Occipital lobe (tissue), 2 donors: ENCODE results near the gene MSMP. TPM values are rescaled to one million over a fixed set of nuclear protein-coding genes. Genes with fewer than 3 reads are reported as not detected.
A peak's percentile ranks its signal among the peaks of the same experiment; 100 is the strongest.

Source experiments
- DNase-seq: peaks from one replicate; lab custom pipeline; 2025; lab: John Stamatoyannopoulos, UW
- total RNA-seq: library from RNA; depleted of rRNA; stranded (reverse); fragments of >200 nt; gene quantifications from one replicate; pipeline ENCODE4 v1.2.3, GENCODE V29; 2014

The MSMP gene
- total RNA-seq, 1 donor from 2014 or later: not detected

- no peak for DNase-seq
Measured at GRCh38 chr9:35771534-35771933, 17.5 kb upstream of the MSMP start.

GRCh38 chr9:35771075-35771433, 17.0 kb upstream of the MSMP start:
- no peak for DNase-seq

DNA sequence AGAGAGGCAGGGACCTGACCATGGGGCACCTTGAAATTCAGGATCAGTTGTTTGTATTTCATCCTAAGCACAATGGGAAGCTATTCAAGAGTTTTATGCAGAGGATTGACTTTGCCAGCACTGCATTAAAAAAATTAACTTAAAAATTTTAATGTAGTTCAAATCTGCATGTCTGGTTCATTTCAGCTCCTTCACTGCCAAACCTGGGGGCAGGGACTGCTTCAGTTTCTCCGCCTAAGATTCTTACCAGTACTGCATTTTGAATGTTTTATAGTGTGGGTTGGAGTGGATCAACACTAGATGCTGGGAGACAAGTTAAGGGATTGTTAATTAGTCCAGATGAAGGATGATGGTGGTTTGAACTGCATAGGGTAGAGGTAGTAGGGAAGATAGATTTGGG, 15.7 kb upstream of the MSMP start:
- DNase-seq: no peak

DNA sequence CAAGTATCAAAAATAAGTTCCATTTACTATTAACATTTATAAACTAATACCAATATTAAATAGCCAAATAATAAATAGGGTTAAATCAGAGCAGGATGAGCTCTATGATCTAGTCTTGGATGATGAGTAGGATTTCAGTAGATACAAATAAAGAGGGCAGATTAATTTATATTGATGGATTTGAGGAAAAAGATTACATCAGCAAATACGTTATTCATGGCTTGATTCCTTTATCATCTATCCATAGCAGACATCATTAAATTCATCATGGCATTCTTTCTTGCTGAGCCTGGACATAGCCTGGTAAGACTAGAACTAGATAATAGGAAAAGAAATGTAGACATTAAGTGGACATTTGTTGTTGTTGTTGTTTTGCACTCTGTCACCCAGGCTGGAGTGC, 13.4 kb upstream of the MSMP start:
- no peak for DNase-seq

DNA sequence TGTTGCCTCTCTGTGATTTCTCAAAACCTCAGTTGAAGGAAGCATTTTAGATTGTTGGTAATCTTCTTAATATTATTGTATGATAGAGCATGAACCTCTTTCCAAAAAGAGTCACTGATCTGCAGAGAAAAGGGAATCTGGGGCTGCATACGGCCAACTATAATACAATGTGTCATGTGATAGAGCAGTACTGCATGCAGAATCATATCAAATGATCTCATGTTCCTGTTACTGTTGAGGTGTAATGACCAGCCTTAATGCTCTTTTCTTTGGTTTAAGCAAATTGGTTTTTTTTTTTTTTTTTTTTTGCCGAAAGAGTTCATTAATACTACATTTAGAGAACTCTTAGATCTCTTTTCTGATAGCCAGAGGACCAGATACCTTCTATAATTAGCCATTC, 12.9 kb upstream of the MSMP start:
- no peak for DNase-seq

GRCh38 chr9:35763803-35764202, 9.7 kb upstream of the MSMP start:
- DNase-seq: no peak

- no peak for DNase-seq
Measured at GRCh38 chr9:35763181-35763580, 9.1 kb upstream of the MSMP start.

DNA sequence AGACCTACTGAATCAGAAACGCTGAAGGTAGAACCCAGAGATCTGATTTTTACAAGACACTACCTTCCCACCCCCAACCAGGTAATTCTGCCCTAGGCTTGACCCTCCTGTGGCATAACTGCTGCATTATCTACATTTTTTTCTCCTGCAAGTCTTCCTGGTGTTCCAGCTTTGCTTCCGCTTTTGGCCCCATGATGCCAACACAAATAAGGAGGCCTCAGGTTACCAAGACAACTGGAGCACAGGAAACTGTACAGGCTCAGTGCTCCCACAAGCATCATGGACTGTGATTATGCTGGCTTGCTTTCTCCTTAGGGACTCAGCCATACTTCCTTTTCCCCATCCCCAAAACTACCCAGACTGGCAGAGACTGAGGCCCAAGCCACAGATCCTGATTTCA, 6.6 kb upstream of the MSMP start:
- no peak for DNase-seq

DNA sequence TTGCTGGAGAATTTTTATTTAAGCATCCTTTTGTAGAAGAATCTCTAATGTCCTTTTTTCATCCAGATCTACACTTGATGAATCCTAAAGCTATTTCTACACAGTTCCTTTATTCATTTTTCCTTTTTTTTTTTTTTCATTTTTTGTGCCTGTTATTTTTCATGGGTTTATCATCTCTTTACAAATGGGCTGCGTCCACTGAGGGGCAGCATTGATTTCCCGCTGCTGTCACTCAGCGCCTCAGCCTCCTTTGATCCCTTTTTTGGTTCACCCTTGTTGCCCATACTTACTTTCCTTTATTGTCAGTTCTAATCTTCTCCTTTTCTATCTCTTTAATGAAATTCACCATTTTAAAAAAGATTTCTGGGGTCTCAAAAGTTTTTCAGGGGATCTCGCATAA, 5.7 kb upstream of the MSMP start:
- DNase-seq: no peak

- DNase-seq: no peak
Measured at GRCh38 chr9:35758475-35759050, 4.5 kb upstream of the MSMP start.

GRCh38 chr9:35757892-35758275, 3.8 kb upstream of the MSMP start:
- DNase-seq: no peak

GRCh38 chr9:35757226-35757891, 3.3 kb upstream of the MSMP start:
- no peak for DNase-seq

DNA sequence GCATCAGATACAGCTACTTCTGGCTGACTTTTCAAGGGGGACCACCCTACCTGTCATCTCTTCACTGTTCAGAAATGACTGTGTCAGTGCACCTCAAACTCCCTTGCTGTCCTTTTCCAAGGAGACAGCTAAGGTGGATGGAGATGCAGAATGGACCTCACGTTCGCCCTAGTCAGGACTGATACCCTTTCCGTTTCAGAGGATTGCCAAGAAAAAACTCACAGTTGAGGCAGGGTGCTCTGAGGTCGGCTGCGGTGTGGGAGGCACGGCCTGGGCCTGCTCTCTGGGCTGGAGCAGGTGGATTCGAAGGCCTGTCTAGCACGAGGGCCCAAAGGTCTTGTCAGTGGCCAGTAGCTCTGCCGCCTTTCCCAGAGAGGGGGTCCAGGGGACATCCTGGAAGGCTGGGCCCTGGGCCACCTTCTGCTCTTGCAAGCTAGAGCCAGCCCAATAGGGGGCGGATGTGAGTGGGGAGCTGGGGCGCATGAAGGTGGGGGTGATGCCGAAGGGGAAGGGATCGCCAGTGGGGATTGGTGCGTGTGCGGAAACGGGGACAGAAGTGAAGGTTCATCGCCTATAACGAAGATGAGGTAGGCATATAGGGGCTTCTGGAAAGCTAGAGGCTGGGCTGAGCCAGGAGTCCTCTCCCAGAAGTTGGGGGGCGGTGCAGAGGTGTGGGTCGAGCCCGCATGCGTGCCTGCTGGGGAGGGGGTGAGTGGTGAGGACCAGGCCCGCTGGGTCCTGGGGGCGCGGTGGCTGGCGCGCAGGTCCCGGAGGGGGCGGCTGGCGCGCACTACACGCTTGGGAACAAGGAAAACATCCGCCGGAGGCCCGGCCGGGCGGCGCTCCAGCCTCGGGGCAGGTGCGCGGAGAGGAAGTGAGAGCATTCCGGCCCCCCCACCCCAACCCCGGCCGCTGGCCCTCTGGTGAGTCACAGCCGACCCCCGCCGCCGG, 2.5 kb upstream of the MSMP start:
- DNase-seq: peak; percentile 72

DNA sequence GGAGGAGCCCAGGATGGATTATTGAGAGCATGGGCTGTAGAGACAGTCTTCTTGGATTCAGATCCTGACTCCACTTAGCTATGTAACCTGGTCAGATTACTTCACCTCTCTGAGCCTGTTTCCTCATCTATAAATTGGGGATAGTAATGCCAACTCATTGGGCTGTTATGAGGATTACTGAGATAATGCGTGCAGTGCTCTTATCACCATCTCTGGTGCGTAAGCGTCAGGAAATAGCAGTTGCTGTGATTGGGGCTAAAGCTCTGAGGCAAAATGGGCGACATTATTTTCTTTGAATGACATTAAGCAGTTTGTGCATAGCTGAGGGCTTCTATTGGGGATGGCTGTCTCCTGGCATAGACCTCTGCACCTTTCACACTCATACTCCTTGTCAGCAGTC, 995 bp upstream of the MSMP start:
- no peak for DNase-seq

GRCh38 chr9:35753466-35753865, 610 bp downstream of the MSMP start:
- DNase-seq: no peak

GRCh38 chr9:35750256-35750531, 3.9 kb downstream of the MSMP start:
- no peak for DNase-seq

- no peak for DNase-seq
Measured at GRCh38 chr9:35749515-35750255, 4.4 kb downstream of the MSMP start.

DNA sequence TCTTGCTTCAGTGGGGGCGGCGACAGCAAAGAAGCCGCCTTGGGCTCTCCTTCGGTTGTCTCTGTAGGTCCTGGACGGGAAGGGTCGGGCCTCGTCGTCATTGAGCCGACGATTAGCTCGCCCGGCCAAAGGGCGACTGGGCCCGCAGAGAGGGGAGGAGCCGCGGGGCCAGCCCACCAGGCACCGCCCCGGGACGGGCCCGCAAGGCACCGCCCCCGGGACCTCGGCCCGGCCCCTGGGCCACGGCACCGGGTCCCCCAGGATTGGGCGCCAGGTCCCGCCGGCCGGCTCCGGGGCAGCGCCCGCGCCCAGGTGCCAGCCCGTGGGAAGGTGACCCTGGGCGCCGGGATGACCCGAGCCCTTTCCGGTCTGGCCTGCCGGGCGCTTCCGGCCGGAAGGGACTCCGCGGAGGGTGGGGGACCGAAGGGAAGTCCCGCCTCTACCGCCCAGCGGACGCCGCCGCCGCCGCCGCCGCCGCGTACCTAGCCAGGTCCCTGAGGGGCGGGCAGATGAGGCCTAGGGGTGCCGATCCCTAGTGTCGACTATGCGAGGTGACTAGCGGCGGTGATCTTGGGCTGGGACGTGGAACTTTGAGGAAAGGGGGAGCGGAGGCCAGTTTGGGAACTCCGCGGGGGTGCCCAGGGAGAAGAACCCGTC, 5.1 kb downstream of the MSMP start, which contains the start of the genes GBA2 and RGP1:
Gene GBA2 (minus strand): TSS at position 371 of the 657 bp plus-strand sequence. CDS start 524 bp downstream, outside the sequence.
Gene RGP1 (plus strand): TSS at position 430 of the 657 bp plus-strand sequence. CDS start 469 bp downstream, outside the sequence.
- DNase-seq: peak; percentile 83

- no peak for DNase-seq
Measured at GRCh38 chr9:35748242-35748857, 5.7 kb downstream of the MSMP start.

GRCh38 chr9:35746583-35746982, 7.5 kb downstream of the MSMP start:
- DNase-seq: no peak

DNA sequence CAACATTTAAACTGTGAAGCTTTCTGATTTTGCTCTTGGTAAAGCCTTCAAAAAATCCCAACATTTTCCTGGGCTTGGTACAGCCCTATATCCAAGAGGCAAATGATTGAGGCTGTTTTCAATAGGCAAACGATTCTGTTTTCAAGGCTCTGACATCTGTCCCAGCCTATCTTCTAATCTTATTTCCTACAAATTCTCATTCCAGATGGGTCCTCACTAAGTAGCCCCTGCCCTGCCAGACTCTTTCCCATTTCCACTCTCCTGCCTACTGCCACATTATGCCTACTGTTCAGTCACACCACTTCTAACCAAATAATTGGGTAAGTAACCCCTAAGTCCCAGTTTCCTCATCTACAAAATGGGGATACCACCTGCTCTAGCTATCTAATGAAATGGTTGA, 8.5 kb downstream of the MSMP start:
- no peak for DNase-seq
